Measurements from ENCODE around the gene JPT2. TPM values are rescaled to one million over a fixed set of nuclear protein-coding genes. Genes with fewer than 3 reads are reported as not detected.

JPT2 gene
- total RNA-seq, 3 donors from 2014 or later = 89.2 to 96.4 (median 92.4) TPM

DNA sequence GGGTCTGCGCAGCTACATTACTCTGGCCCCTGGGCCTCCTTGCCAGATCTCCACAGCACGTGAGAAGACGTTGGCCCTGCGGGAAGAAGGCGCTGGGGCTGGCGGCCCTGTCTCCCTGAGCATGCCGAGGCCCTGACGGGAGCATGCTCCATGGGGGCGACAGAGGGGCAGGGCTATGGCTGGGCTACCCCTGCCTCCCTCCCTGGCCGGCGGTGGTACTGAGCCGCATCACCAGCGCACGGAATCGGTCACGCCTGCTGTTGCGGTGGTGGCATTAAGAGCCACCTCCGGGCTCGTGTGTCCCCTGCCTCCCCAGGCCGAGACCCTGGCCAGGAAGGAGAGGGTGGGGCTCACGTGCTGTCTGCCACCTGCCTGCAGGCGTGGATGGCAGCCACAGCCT, 56.0 kb downstream of the JPT2 start:
- Mint-ChIP-seq H3K9me3 (no peaks in the 10 kb centered on the region), H3K36me3 (ENCODE audit: insufficient read depth) (peaks cover 3% of the 10 kb centered on the region), H3K4me1 (ENCODE audit: low read depth) (no peaks in the 10 kb centered on the region), H3K4me3 (no peak overlapping the region), H3K27me3 (ENCODE audit: low read depth) (no peaks in the 10 kb centered on the region)
- ATAC-seq (no peak), DNase-seq (no peak)

DNA sequence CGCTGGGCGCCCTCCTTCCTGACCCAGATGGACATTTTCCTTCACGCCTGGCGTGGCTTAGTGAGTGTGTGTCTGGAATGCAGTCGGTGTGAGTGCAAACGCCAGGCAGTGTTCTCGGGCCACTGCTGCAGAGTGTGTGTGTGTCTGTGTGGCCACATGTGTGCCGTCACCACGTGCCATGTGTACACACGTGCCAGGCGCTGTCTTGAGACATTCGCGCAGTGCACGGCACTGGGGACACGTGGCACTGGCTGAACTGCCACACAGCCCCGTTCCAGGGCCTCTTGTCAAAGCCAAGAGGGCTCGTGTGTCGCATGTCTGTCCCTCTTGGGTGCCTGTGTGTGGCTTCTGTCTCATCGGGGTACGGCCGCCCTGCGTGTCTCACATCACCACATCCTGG, 56.7 kb downstream of the JPT2 start:
- Mint-ChIP-seq H3K9me3 (no peaks in the 10 kb centered on the region), H3K27me3 (ENCODE audit: low read depth) (no peaks in the 10 kb centered on the region), H3K4me3 (no peak overlapping the region), H3K36me3 (ENCODE audit: insufficient read depth) (peaks cover 3% of the 10 kb centered on the region), H3K4me1 (ENCODE audit: low read depth) (no peaks in the 10 kb centered on the region)
- DNase-seq = no peak
- no peak for ATAC-seq

DNA sequence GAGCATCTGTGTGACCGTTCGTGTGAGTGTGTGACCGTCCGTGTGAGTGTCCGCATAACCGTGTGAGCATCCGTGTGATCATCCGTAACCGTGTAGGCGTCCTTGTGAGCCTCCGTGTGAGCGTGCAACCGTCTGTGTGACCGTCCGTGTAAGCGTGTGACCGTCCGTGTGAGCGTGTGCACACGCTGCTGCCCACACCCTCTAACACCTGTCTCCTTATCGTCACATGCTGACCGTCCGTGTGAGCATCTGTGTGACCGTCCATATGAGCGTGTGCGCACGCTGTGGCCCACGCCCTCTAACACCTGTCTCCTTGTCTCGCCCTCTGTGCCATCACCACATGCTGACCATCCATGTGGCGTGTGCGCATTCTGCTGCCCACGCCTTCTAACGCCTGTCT, 62.2 kb downstream of the JPT2 start:
- H3K4me3 Mint-ChIP-seq = no peak overlapping the region
- H3K27me3 Mint-ChIP-seq (ENCODE audit: low read depth) = no peaks in the 10 kb centered on the region
- no peaks in the 10 kb centered on the region for H3K9me3 Mint-ChIP-seq
- H3K4me1 Mint-ChIP-seq (ENCODE audit: low read depth) = no peaks in the 10 kb centered on the region
- ATAC-seq (no peak), DNase-seq (no peak)
- H3K36me3 Mint-ChIP-seq (ENCODE audit: insufficient read depth) = peaks cover 5% of the 10 kb centered on the region

DNA sequence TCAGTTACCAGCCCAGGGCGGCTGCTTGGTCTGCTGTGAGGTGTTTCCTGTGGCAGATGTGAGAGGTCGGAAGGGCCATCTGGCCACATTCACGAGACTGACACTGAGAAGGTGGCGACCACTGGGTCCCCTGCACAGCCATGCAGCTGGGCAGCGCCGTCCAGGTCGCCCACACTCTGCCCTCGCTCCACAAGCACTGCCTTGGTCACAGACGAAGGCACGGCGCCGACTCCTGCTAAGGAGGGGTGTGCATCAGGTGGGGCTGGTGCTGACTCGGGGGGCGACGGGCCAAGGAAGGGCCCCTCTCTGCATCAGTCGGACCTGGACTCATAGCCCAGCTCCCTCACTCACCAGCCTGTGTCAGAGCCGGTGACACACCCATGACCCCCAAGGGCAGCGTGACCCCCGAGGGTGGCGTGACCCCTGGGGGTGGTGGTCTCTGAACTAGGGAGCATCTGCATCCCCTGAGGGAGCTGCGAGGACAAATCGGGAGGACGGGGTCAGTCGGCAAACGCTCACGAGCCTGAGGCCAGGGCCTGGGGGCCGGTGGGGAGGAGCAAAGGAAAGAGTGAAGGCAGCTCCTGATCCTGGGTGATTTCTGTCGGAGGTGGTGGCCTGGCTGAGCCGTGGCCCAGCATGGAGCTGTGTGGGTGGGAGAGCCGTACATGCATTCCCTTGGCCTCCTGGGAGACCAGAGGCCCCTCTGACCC, 62.9 kb downstream of the JPT2 start:
- no peak for ATAC-seq
- H3K27me3 Mint-ChIP-seq (ENCODE audit: low read depth) = no peaks in the 10 kb centered on the region
- DNase-seq = no peak
- H3K4me3 Mint-ChIP-seq = no peak overlapping the region
- H3K9me3 Mint-ChIP-seq = no peaks in the 10 kb centered on the region
- no peaks in the 10 kb centered on the region for H3K4me1 Mint-ChIP-seq (ENCODE audit: low read depth)
- H3K36me3 Mint-ChIP-seq (ENCODE audit: insufficient read depth) = peaks cover 5% of the 10 kb centered on the region

DNA sequence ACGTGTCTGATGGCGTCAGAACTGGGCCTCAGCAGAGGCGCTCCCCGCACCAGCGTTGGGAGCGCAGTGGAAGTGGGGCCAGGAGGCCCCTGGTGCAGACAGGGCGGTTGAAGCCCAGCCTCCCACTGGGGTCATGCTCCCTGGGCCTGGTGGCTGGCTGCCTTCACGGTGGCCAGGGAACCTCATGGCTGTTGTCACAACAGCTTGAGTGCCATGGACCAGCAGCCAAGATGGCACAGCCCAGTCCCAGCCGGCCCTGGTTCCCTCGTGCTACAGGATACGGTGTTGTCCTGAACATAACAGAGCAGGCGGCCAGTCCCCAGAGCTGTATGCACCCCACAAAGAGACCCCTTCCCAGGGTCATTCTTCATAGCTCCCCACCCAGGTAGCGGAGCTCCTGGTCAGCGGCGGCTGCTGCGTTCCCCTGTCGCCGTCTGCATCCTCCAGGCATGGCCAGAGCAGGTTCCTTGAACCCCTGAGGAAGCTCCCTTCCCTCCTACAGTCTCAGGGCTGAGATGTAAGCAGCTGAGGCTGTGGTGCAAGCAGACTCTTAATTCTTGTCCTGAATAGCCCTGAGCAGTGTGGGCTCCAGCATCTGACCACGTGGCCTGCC, 63.6 kb downstream of the JPT2 start:
- H3K36me3 Mint-ChIP-seq (ENCODE audit: insufficient read depth) = peaks cover 5% of the 10 kb centered on the region
- H3K27me3 Mint-ChIP-seq (ENCODE audit: low read depth) = no peaks in the 10 kb centered on the region
- H3K4me1 Mint-ChIP-seq (ENCODE audit: low read depth) = no peaks in the 10 kb centered on the region
- no peak overlapping the region for H3K4me3 Mint-ChIP-seq
- ATAC-seq = no peak
- H3K9me3 Mint-ChIP-seq = no peaks in the 10 kb centered on the region
- DNase-seq = no peak

DNA sequence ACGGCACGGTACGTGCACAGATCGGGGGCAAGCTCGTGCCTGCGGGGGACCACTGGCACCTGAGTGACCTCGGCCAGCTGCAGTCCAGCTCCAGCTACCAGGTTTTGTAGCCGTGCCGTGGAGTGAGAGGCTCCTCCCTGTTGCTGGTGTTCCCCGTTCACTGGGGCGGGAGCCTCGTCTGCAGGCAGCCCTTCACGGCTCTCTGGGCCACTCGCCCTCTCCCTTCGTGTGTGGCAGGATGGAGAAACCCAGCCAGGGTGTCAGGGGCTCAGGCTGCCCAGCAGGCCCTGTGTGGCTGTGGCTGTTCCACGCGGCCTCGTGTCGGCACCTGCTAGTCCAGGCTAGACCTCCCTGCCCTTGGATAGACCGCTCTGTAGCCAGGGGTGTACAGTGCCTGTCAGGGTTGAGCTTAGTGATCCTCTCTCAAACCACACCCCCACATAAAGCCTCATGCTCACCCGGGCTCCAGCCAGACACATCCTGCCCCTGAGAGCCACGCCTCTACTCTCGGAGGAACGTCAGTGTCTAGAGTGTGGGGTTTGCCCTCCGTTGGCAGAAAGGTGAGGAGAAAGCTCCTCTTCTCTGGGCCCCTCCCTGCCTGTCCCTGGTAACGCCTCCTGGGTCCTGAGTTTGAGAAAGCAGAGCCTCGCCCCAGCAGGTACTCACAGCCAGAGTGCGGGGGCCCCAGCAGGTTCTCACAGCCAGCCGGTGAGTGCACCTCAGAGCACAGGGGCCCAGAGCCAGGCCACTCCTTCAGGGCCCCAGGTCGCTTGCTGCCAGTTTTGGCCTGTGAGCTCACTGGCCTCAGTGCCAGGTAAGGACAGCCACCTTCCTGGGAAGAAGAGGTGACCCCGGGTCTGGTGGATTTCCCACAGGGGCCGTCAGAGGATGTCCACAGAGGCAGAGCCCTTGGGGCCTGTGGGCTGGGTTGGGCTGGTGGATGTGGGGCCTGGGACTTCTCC, 65.6 kb downstream of the JPT2 start:
- Mint-ChIP-seq H3K4me3 (no peak overlapping the region), H3K4me1 (ENCODE audit: low read depth) (no peaks in the 10 kb centered on the region), H3K9me3 (no peaks in the 10 kb centered on the region), H3K36me3 (ENCODE audit: insufficient read depth) (peaks cover 9% of the 10 kb centered on the region), H3K27me3 (ENCODE audit: low read depth) (no peaks in the 10 kb centered on the region)
- DNase-seq = no peak
- ATAC-seq = no peak

DNA sequence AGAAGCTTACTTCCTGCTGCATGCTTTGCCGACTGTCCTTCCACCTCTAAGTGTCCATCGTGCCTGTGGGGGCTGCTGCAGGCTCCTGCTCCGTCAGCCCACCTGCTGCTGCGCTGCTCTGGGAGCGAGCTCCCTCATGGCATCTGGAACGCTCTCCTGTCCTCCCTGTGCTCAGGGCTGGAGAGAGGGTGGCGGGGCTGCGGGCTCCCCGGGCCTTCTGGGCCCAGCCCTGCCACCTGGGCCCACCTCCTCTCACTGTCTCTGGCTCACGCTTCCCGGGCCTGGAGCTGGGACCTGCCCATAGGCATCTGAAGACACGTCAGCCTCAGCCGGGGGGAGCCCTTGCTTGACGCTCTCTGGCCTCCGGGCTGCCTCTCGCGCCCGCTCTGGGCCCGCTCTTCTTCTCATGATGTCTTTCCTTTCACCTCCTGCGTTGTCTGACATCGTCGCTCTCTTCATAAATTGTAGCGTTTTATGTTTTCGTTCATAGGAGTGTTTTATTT, 66.3 kb downstream of the JPT2 start:
- Mint-ChIP-seq H3K9me3 (no peaks in the 10 kb centered on the region), H3K36me3 (ENCODE audit: insufficient read depth) (peaks cover 9% of the 10 kb centered on the region), H3K27me3 (ENCODE audit: low read depth) (no peaks in the 10 kb centered on the region)

DNA sequence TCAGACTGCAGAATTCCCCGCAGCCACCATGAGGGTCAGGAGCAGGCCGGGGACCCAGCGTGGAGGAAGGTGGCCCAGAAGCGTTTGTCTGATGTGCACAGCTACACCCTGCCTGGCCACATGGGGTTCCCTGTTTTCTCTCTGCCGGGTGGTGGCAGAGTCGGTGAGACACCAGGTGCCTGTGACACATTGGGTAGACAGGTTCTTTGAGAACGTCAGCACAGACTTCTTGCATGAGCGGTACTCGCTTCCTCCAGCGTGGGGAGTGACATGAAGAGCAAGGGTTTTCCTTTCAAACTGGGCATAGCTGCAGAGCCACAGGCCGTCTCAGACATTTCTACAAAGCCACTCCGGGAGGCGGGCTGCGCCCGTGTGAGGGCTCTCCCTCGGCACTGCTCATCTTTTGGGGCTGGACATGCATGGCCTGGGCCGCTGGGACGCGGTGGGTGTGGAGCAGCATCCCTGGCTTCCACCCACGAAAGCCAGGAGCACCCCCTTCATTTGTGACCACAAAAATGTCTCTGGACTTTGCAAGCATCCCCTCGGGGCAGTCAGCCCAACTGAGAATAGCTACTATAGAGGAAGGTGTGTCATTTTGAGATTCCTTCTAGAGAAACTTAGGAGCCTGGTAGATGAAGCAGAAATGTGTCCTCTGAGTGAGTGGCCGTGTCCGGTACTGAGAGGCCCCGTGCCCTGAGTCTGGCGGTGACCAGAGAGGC, 67.3 kb downstream of the JPT2 start:
- no peaks in the 10 kb centered on the region for H3K4me1 Mint-ChIP-seq (ENCODE audit: low read depth)
- H3K9me3 Mint-ChIP-seq = no peaks in the 10 kb centered on the region
- peaks cover 9% of the 10 kb centered on the region for H3K36me3 Mint-ChIP-seq (ENCODE audit: insufficient read depth)
- ATAC-seq = no peak
- no peak overlapping the region for H3K4me3 Mint-ChIP-seq
- no peak for DNase-seq
- no peaks in the 10 kb centered on the region for H3K27me3 Mint-ChIP-seq (ENCODE audit: low read depth)

More for the DNA sequence above, 66.3 kb downstream of the JPT2 start:
- H3K4me1 Mint-ChIP-seq (ENCODE audit: low read depth) = no peaks in the 10 kb centered on the region
- DNase-seq (no peak), ATAC-seq (no peak)
- H3K4me3 Mint-ChIP-seq = no peak overlapping the region

DNA sequence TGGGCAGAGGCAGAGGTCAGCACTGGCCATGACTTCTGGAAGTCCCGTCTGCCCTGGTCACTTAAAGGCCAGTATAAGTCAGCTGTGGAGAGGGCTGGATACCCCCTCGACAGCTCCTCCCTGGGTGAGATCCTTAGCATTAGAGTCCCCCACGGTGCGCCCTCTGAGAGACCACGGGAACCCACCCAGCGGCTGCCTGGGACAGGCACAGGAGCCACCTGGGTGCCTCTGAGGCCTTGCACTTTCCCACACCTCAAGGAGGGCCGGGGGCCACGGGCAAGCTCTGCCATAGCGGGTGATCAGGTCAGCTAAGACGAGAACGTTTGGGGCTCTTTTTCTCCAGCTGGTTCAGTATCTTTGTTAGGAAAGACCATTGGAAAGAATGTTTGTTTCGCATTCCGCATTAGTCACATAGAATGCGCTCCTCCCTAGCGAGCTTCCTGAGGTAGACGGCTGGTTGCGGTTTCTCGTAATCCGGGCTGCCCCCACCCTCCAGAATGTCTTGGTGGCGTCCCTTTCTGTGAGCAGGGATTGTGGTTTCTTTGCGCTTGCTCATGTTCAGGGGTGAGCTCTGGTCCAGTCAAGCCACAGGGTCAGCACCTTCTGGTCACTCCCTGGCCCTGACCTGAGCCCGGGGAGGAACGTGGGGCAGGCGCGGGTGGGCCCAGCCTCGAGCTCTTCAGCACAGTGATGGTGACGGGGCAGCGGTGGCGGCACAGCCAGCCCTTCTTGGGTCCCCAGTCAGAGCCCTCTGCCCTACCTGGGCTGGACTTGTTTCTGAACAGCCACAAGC, 68.0 kb downstream of the JPT2 start:
- Mint-ChIP-seq H3K9me3 (no peaks in the 10 kb centered on the region), H3K4me1 (ENCODE audit: low read depth) (no peaks in the 10 kb centered on the region), H3K4me3 (no peak overlapping the region), H3K36me3 (ENCODE audit: insufficient read depth) (peaks cover 9% of the 10 kb centered on the region), H3K27me3 (ENCODE audit: low read depth) (no peaks in the 10 kb centered on the region)
- no peak for ATAC-seq
- no peak for DNase-seq

DNA sequence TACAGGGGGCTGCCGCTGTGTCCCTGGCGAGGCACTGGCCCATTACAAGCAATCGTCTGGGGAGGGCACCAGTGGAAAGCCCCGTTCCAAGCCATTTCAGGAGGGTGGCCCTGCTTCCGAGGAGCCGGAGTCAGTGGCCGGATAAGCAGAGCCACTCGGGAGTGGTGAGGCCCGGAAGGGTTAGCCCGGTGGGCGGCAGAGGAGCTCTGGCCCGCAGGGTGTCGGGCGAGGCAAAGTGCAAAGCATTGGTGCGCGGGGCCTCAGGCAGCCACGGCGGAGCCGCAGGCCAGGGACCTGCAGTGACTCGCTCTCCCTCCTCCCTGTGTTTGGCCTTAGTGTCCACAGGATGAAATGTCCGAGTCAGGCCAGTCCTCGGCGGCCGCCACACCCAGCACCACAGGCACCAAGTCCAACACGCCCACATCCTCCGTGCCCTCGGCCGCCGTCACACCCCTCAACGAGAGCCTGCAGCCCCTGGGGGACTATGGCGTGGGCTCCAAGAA, 68.7 kb downstream of the JPT2 start:
- Mint-ChIP-seq H3K36me3 (ENCODE audit: insufficient read depth) (peaks cover 9% of the 10 kb centered on the region), H3K4me3 (no peak overlapping the region)

DNA sequence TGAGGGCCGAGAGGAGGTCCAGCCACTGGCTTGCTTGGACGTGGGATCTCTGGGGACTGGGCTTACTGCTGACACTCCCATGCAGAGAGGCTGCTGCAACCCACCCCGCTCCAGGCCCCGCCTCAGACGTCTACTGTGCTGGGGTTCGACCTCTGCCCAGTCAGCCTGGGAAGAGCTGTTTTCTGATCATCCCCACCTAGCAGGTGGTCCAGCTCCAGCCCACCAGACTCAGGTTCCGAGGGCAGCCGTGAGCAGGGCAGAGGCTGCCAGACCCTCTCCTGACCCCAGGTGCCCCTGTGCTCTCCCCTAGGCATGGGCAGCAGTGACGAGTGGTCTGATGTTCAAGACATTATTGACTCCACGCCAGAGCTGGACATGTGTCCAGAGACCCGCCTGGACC, 69.9 kb downstream of the JPT2 start:
- Mint-ChIP-seq H3K4me1 (ENCODE audit: low read depth) (no peaks in the 10 kb centered on the region), H3K9me3 (no peaks in the 10 kb centered on the region), H3K36me3 (ENCODE audit: insufficient read depth) (peaks cover 9% of the 10 kb centered on the region), H3K4me3 (no peak overlapping the region), H3K27me3 (ENCODE audit: low read depth) (no peaks in the 10 kb centered on the region)
- DNase-seq = no peak
- no peak for ATAC-seq

More for the DNA sequence above, 68.7 kb downstream of the JPT2 start:
- DNase-seq (no peak), ATAC-seq (no peak)
- Mint-ChIP-seq H3K4me1 (ENCODE audit: low read depth) (no peaks in the 10 kb centered on the region), H3K9me3 (no peaks in the 10 kb centered on the region), H3K27me3 (ENCODE audit: low read depth) (no peaks in the 10 kb centered on the region)

DNA sequence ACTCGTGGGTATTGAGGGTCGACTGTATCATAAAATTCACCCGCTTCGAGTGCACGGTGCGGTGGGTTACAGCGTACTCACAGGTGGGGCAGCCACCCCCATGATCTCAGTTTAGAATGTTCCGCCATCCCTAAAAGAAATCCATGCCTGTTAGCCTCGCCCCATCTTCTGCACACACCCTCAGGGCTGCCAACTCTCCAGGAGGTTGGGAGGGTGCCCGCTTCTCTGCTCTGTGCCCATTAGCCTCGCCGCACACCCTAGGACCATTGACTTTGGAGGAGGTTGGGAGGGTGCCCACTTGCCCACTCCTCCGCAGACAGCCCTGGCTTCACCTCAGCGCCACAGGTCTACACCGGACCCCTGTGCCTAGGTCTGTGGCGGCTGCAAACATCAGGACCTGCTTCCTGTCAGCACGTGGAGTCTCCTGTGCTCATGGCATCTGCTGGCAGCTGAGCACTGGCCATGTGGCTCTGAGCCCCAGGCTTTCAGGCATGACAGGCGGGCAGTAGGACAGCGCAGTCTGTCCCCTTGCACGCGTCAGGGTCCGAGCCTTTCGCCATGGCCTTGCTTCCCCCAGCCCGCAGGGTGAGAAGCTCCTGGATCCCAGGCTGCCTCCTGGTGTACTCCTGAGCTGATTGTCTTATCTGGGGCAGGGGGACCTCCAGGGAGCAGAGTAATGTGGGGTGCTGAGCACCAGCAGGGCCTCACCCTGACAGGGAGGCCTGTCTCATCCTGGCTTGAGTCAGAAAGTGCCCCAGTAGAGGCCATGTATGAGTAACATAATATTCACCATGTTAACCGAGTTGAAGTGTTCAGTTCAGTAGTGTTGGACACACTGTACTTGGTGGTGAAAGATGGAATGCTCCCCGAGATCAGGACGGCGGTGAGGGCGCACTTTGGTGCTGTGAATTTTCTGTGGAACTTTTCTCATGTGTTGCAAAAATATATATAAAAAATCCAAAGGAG, 71.4 kb downstream of the JPT2 start:
- ATAC-seq (no peak), DNase-seq (no peak)
- Mint-ChIP-seq H3K4me1 (ENCODE audit: low read depth) (no peaks in the 10 kb centered on the region), H3K4me3 (no peak overlapping the region), H3K36me3 (ENCODE audit: insufficient read depth) (peaks cover 9% of the 10 kb centered on the region), H3K27me3 (ENCODE audit: low read depth) (no peaks in the 10 kb centered on the region), H3K9me3 (no peaks in the 10 kb centered on the region)
